ENCODE data around the gene SELP.
"Not testable (repeated sequence)": the region's sequence is repeated elsewhere in the genome, so short reads cannot be mapped to it uniquely, and the experiment has no call there.

Gene SELP

GRCh38 chr1:169661066-169661465 lies 31.1 kb upstream of the SELP start:
- DNase-seq; H3K9me3 ChIP-seq (ENCODE audit: control insufficient read depth, low read length); H3K79me1 ChIP-seq (replicated peaks; ENCODE audit: low read length, poor library complexity, severe bottlenecking); H2AK5ac ChIP-seq (ENCODE audit: low read length, severe bottlenecking); H2BK120ac ChIP-seq (ENCODE audit: low read depth, low read length); H2AFZ ChIP-seq (ENCODE audit: low read depth, low read length); H3K36me3 ChIP-seq (ENCODE audit: control insufficient read depth in 1 of 2, insufficient read depth in 2 of 2, low read depth in 1 of 2, low read length in 2 of 2); H2BK12ac ChIP-seq (ENCODE audit: low read length in 2 of 2); H3K18ac ChIP-seq (ENCODE audit: low read depth in 1 of 2, low read length in 2 of 2); H2BK5ac ChIP-seq (ENCODE audit: low read depth, low read length, poor library complexity, severe bottlenecking); H4K91ac ChIP-seq (ENCODE audit: low read length); H3K9ac ChIP-seq (ENCODE audit: low read length); H3K4me3 ChIP-seq (ENCODE audit: insufficient read depth in 1 of 2, low read depth in 1 of 2, low read length in 2 of 2); H2BK15ac ChIP-seq (ENCODE audit: low read depth, poor library complexity, severe bottlenecking); H3K14ac ChIP-seq (ENCODE audit: low read length in 2 of 2); H3K4me2 ChIP-seq (ENCODE audit: low read length, poor library complexity, severe bottlenecking); H3K27me3 ChIP-seq (ENCODE audit: control insufficient read depth in 1 of 2, insufficient read depth in 1 of 2, low read length in 2 of 2); H4K8ac ChIP-seq (ENCODE audit: low read length); H3K4ac ChIP-seq (ENCODE audit: low read depth in 1 of 2, low read length in 2 of 2); H3K27ac ChIP-seq (ENCODE audit: low read length, poor library complexity, severe bottlenecking); H3K23ac ChIP-seq (ENCODE audit: low read length in 2 of 2); H3K4me1 ChIP-seq (ENCODE audit: control insufficient read depth, insufficient read depth, low read depth, low read length): not testable (repeated sequence)
- WGBS, result 95% methylated on average over 11 of the region's 16 CpGs

- H2BK12ac ChIP-seq (ENCODE audit: low read length in 2 of 2); H3K14ac ChIP-seq (ENCODE audit: low read length in 2 of 2): not testable (repeated sequence)
Observed at GRCh38 chr1:169658777-169659176, 28.9 kb upstream of the SELP start.

GRCh38 chr1:169653873-169654272 lies 23.9 kb upstream of the SELP start:
- no peak overlapping the region for H3K4me2 ChIP-seq (ENCODE audit: low read length, poor library complexity, severe bottlenecking)
- no peak for DNase-seq
- H2AK5ac ChIP-seq (ENCODE audit: low read length, severe bottlenecking), result no peak overlapping the region
- no peak overlapping the region for H3K23ac ChIP-seq (ENCODE audit: low read length in 2 of 2)
- H3K27ac ChIP-seq (ENCODE audit: low read length, poor library complexity, severe bottlenecking), result no peak overlapping the region
- no peaks in the 10 kb centered on the region for H3K79me1 ChIP-seq (replicated peaks; ENCODE audit: low read length, poor library complexity, severe bottlenecking)
- no peak overlapping the region for H3K4me3 ChIP-seq (ENCODE audit: insufficient read depth in 1 of 2, low read depth in 1 of 2, low read length in 2 of 2)
- H2BK5ac ChIP-seq (ENCODE audit: low read depth, low read length, poor library complexity, severe bottlenecking), result no peak overlapping the region
- H3K36me3 ChIP-seq (ENCODE audit: control insufficient read depth in 1 of 2, insufficient read depth in 2 of 2, low read depth in 1 of 2, low read length in 2 of 2), result no peaks in the 10 kb centered on the region
- H3K14ac ChIP-seq (ENCODE audit: low read length in 2 of 2), result no peak overlapping the region
- H3K4me1 ChIP-seq (ENCODE audit: control insufficient read depth, insufficient read depth, low read depth, low read length), result no peaks in the 10 kb centered on the region
- no peak overlapping the region for H3K4ac ChIP-seq (ENCODE audit: low read depth in 1 of 2, low read length in 2 of 2)
- peaks cover 0 to 5% of the 10 kb centered on the region in 2 experiments for H3K27me3 ChIP-seq (ENCODE audit: control insufficient read depth in 1 of 2, insufficient read depth in 1 of 2, low read length in 2 of 2)
- no peak overlapping the region for H4K8ac ChIP-seq (ENCODE audit: low read length)
- no peak overlapping the region for H2AFZ ChIP-seq (ENCODE audit: low read depth, low read length)
- 92% methylated on average over 2 of the region's 2 CpGs for WGBS
- no peak overlapping the region for H4K91ac ChIP-seq (ENCODE audit: low read length)
- H2BK15ac ChIP-seq (ENCODE audit: low read depth, poor library complexity, severe bottlenecking), result no peak overlapping the region
- no peak overlapping the region for H2BK120ac ChIP-seq (ENCODE audit: low read depth, low read length)
- H3K9me3 ChIP-seq (ENCODE audit: control insufficient read depth, low read length), result no peaks in the 10 kb centered on the region
- no peak overlapping the region for H3K18ac ChIP-seq (ENCODE audit: low read depth in 1 of 2, low read length in 2 of 2)
- no peak overlapping the region for H3K9ac ChIP-seq (ENCODE audit: low read length)
- H2BK12ac ChIP-seq (ENCODE audit: low read length in 2 of 2), result no peak overlapping the region

More at GRCh38 chr1:169658777-169659176, 28.9 kb upstream of the SELP start:
- H3K36me3 ChIP-seq (ENCODE audit: control insufficient read depth in 1 of 2, insufficient read depth in 2 of 2, low read depth in 1 of 2, low read length in 2 of 2); H3K9ac ChIP-seq (ENCODE audit: low read length); H2BK5ac ChIP-seq (ENCODE audit: low read depth, low read length, poor library complexity, severe bottlenecking); H3K23ac ChIP-seq (ENCODE audit: low read length in 2 of 2); H3K4me3 ChIP-seq (ENCODE audit: insufficient read depth in 1 of 2, low read depth in 1 of 2, low read length in 2 of 2); H2AK5ac ChIP-seq (ENCODE audit: low read length, severe bottlenecking); H2BK15ac ChIP-seq (ENCODE audit: low read depth, poor library complexity, severe bottlenecking); H2BK120ac ChIP-seq (ENCODE audit: low read depth, low read length); DNase-seq; H3K9me3 ChIP-seq (ENCODE audit: control insufficient read depth, low read length); H3K4ac ChIP-seq (ENCODE audit: low read depth in 1 of 2, low read length in 2 of 2); H4K8ac ChIP-seq (ENCODE audit: low read length); H3K4me2 ChIP-seq (ENCODE audit: low read length, poor library complexity, severe bottlenecking); H3K18ac ChIP-seq (ENCODE audit: low read depth in 1 of 2, low read length in 2 of 2); H2AFZ ChIP-seq (ENCODE audit: low read depth, low read length); H3K27ac ChIP-seq (ENCODE audit: low read length, poor library complexity, severe bottlenecking); H3K27me3 ChIP-seq (ENCODE audit: control insufficient read depth in 1 of 2, insufficient read depth in 1 of 2, low read length in 2 of 2); H4K91ac ChIP-seq (ENCODE audit: low read length); H3K4me1 ChIP-seq (ENCODE audit: control insufficient read depth, insufficient read depth, low read depth, low read length); H3K79me1 ChIP-seq (replicated peaks; ENCODE audit: low read length, poor library complexity, severe bottlenecking): not testable (repeated sequence)

GRCh38 chr1:169651035-169651434 lies 21.1 kb upstream of the SELP start:
- Histone ChIP-seq H4K8ac (ENCODE audit: low read length) (no peak overlapping the region), H3K18ac (ENCODE audit: low read depth in 1 of 2, low read length in 2 of 2) (no peak overlapping the region), H3K9me3 (ENCODE audit: control insufficient read depth, low read length) (no peaks in the 10 kb centered on the region), H2BK15ac (ENCODE audit: low read depth, poor library complexity, severe bottlenecking) (no peak overlapping the region), H3K79me1 (replicated peaks; ENCODE audit: low read length, poor library complexity, severe bottlenecking) (no peaks in the 10 kb centered on the region), H3K4me3 (ENCODE audit: insufficient read depth in 1 of 2, low read depth in 1 of 2, low read length in 2 of 2) (no peak overlapping the region), H3K4ac (ENCODE audit: low read depth in 1 of 2, low read length in 2 of 2) (no peak overlapping the region), H2BK5ac (ENCODE audit: low read depth, low read length, poor library complexity, severe bottlenecking) (no peak overlapping the region), H3K4me2 (ENCODE audit: low read length, poor library complexity, severe bottlenecking) (no peak overlapping the region), H3K23ac (ENCODE audit: low read length in 2 of 2) (no peak overlapping the region), H3K36me3 (ENCODE audit: control insufficient read depth in 1 of 2, insufficient read depth in 2 of 2, low read depth in 1 of 2, low read length in 2 of 2) (no peaks in the 10 kb centered on the region), H4K91ac (ENCODE audit: low read length) (no peak overlapping the region), H3K27me3 (ENCODE audit: control insufficient read depth in 1 of 2, insufficient read depth in 1 of 2, low read length in 2 of 2) (peaks cover 0 to 2% of the 10 kb centered on the region in 2 experiments), H3K4me1 (ENCODE audit: control insufficient read depth, insufficient read depth, low read depth, low read length) (no peaks in the 10 kb centered on the region), H2BK12ac (ENCODE audit: low read length in 2 of 2) (no peak overlapping the region), H2BK120ac (ENCODE audit: low read depth, low read length) (no peak overlapping the region), H2AFZ (ENCODE audit: low read depth, low read length) (no peak overlapping the region), H3K14ac (ENCODE audit: low read length in 2 of 2) (no peak overlapping the region), H2AK5ac (ENCODE audit: low read length, severe bottlenecking) (no peak overlapping the region), H3K27ac (ENCODE audit: low read length, poor library complexity, severe bottlenecking) (no peak overlapping the region), H3K9ac (ENCODE audit: low read length) (no peak overlapping the region)
- no CpG with 5 or more reads among the region's 2 CpGs for WGBS
- no peak for DNase-seq

All from mesenchymal stem cell (in vitro differentiated cells and primary cell).